Measurements from ENCODE around the gene KCNJ13.

- TF ChIP-seq CTCF (IDR thresholded peaks at IDR 0.05): no peak
- TF ChIP-seq POLR2A (IDR thresholded peaks at IDR 0.05): no peak
Measured at GRCh38 chr2:232795920-232796319, 19.6 kb upstream of the KCNJ13 start.

Measured in esophagus squamous epithelium (tissue), 4 donors.